DOHH2 (cell line): ENCODE data around the gene SLMAP.
A peak's percentile ranks its signal among the peaks of the same experiment; 100 is the strongest.

ENCODE experiments used
- H3F3A ChIP-seq: fragments of 200-600 bp; sonication (generic), shearing (Covaris generic); 2 replicates; pipeline ENCODE4 v1.6.0; 2016; ENCODE audit warnings: antibody characterized with exemption, mild to moderate bottlenecking; ENCODE audit not compliant: control insufficient read depth, insufficient read depth
- H3K27ac ChIP-seq: fragments of 200-600 bp; sonication (generic); 2 replicates; pipeline ENCODE4 v1.5.1; 2014; ENCODE audit warnings: low read depth, mild to moderate bottlenecking, low read length, moderate library complexity
- H3K27me3 ChIP-seq: fragments of 200-600 bp; sonication (generic); 2 replicates; pipeline ENCODE4 v1.6.1; 2014; ENCODE audit warnings: mild to moderate bottlenecking, low read length, mixed read lengths; ENCODE audit not compliant: control insufficient read depth
- H3K36me3 ChIP-seq: fragments of 200-600 bp; sonication (generic); 2 replicates; pipeline ENCODE4 v1.6.1; 2014; ENCODE audit warnings: mild to moderate bottlenecking, low read length, moderate library complexity, mixed read lengths; ENCODE audit not compliant: control insufficient read depth
- H3K4me1 ChIP-seq: fragments of 200-600 bp; sonication (generic); 2 replicates; pipeline ENCODE4 v1.6.1; 2014; ENCODE audit warnings: mild to moderate bottlenecking, low read length, mixed read lengths; ENCODE audit not compliant: control insufficient read depth
- H3K4me2 ChIP-seq: fragments of 200-600 bp; sonication (generic); 2 replicates; pipeline ENCODE4 v1.6.0; 2014; ENCODE audit warnings: mild to moderate bottlenecking, low read length, moderate library complexity
- H3K4me3 ChIP-seq: fragments of 200-600 bp; sonication (generic); 2 replicates; pipeline ENCODE4 v1.5.1; 2014; ENCODE audit warnings: mild to moderate bottlenecking, low read length, mixed read lengths
- H3K79me2 ChIP-seq: fragments of 200-600 bp; sonication (generic); 2 replicates; pipeline ENCODE4 v1.6.1; 2014; ENCODE audit warnings: mild to moderate bottlenecking, low read length, mixed read lengths; ENCODE audit not compliant: control insufficient read depth
- H3K9me2 ChIP-seq: fragments of 200-600 bp; sonication (generic); replicated peaks from 2 replicates; pipeline ENCODE4 v1.6.1; 2014; ENCODE audit warnings: mild to moderate bottlenecking, low read length, mixed read lengths; ENCODE audit not compliant: control insufficient read depth
- H3K9me3 ChIP-seq: fragments of 200-600 bp; sonication (generic); 2 replicates; pipeline ENCODE4 v1.6.1; 2014; ENCODE audit warnings: antibody characterized with exemption, low read length, mixed read lengths; ENCODE audit not compliant: control insufficient read depth, insufficient read depth
- H4K20me1 ChIP-seq: fragments of 200-600 bp; sonication (generic); 2 replicates; pipeline ENCODE4 v1.6.0; 2014; ENCODE audit warnings: low read depth, mild to moderate bottlenecking, antibody characterized with exemption, low read length, moderate library complexity; ENCODE audit not compliant: control insufficient read depth, insufficient read depth
- EZH2phosphoT487 ChIP-seq: fragments of 200-600 bp; sonication (generic); IDR thresholded peaks from 2 replicates; pipeline ENCODE4 v1.6.1; 2017; ENCODE audit warnings: borderline replicate concordance, mild to moderate bottlenecking, antibody characterized with exemption, low read length, moderate library complexity, mixed read lengths
- TF ChIP-seq, protein P1 (sequence below): fragments of 200-600 bp; sonication (generic); IDR thresholded peaks from one replicate; pipeline ENCODE4 v1.5.1; 2014; ENCODE audit warnings: antibody characterized with exemption, mild to moderate bottlenecking, low read depth, low read length; ENCODE audit not compliant: poor library complexity, severe bottlenecking

Gene SLMAP

DNA sequence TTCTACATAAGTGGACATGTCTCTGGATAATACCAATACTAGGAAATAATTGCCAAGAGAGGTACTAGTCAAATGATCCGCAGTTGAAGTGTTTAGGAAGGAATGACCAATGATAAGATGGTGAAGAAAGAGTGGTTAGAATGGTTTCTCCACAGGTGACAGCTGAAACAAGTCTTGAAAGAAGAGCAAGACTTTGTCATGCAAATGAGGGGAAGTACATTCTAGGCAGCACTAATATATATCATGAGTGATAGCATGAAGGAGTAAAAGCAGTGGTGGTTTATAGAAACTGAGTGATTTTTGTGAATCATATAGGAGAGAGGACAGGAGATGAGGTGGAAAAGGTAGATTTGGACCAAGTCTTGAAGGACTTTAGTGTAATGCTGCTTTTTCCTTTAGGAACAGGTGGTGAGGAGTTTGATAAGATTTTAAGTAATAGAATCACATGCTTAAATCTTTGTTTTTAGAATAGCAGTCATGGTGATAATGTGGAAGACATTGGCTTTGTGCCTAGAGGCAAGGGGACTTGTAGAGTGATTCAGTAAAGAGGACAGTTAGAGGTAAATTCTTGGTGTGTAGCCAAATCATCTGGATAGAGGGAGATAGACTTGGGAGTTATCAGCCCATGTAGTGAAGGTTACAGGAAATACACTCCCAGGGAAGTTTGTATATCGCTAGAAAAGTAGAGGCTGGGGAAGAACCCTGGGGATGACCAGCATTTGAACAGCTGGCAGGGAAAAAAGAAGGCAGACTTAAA is 31.9 kb downstream of the SLMAP start:
- Histone ChIP-seq H3K36me3 (no peaks in the 10 kb centered on the region; the same call in 1 of the 2 replicates), H3K27me3 (no peaks in the 10 kb centered on the region), H3F3A (peaks cover 5% of the 10 kb centered on the region; the same call in 1 of the 2 replicates), H3K27ac (no peak overlapping the region), H4K20me1 (peaks cover 6% of the 10 kb centered on the region; the same call in 1 of the 2 replicates), H3K9me2 (no peaks in the 10 kb centered on the region), H3K4me3 (no peak overlapping the region; the same call in 1 of the 2 replicates), H3K4me1 (peaks cover 19% of the 10 kb centered on the region), H3K9me3 (no peaks in the 10 kb centered on the region), H3K79me2 (peaks cover 79% of the 10 kb centered on the region), H3K4me2 (peak overlapping the region; percentile 36)
- TF ChIP-seq, protein P1, sequence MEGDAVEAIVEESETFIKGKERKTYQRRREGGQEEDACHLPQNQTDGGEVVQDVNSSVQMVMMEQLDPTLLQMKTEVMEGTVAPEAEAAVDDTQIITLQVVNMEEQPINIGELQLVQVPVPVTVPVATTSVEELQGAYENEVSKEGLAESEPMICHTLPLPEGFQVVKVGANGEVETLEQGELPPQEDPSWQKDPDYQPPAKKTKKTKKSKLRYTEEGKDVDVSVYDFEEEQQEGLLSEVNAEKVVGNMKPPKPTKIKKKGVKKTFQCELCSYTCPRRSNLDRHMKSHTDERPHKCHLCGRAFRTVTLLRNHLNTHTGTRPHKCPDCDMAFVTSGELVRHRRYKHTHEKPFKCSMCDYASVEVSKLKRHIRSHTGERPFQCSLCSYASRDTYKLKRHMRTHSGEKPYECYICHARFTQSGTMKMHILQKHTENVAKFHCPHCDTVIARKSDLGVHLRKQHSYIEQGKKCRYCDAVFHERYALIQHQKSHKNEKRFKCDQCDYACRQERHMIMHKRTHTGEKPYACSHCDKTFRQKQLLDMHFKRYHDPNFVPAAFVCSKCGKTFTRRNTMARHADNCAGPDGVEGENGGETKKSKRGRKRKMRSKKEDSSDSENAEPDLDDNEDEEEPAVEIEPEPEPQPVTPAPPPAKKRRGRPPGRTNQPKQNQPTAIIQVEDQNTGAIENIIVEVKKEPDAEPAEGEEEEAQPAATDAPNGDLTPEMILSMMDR: no peak
- TF ChIP-seq EZH2phosphoT487: no peak

DNA sequence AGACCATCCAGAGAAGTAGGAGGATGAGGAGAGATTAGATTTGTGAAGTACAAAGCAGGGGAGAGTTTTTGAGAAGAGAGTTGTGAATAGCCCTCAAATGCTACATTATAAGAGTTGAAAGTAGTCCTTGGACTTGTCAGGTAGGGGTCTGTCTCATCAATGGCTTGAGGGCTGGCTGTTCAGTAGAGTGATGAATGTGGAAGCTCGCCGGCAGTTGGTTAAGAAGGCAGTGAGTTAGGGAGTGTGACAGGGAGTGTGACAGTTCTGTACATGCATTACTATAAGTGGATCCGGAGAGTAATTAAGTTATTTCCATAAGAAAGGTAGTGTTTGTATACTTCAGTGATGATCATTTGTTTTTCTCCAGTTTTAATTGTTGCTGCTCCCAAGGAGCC is 32.5 kb downstream of the SLMAP start:
- Histone ChIP-seq H3K27me3 (no peaks in the 10 kb centered on the region), H3K9me3 (no peaks in the 10 kb centered on the region), H3K9me2 (no peaks in the 10 kb centered on the region), H4K20me1 (peaks cover 6% of the 10 kb centered on the region; the same call in 1 of the 2 replicates), H3K4me1 (peaks cover 19% of the 10 kb centered on the region), H3K36me3 (no peaks in the 10 kb centered on the region; the same call in 1 of the 2 replicates), H3F3A (peaks cover 5% of the 10 kb centered on the region; the same call in 1 of the 2 replicates), H3K27ac (no peak overlapping the region), H3K79me2 (peaks cover 79% of the 10 kb centered on the region), H3K4me2 (no peak overlapping the region; the same call in 1 of the 2 replicates), H3K4me3 (no peak overlapping the region)
- TF ChIP-seq EZH2phosphoT487: no peak
- TF ChIP-seq, protein P1: no peak

DNA sequence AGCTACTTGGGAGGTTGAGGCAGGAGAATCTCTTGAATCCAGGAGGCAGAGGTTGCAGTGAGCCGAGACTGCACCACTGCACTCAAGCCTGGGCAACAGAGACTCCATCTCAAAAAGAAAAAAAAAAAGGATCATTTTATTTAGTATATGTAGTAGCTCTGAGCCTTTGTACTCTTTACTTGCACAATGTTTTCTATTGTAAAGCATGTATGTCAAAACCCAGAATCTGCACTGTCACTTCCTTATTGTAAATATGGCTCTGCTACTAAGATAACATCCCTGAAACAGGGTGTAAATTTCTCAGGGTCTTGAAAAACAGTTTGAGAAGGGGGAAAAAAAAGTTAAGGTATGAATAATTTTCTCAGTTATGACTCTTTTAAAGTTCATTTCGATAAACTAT is 35.1 kb downstream of the SLMAP start:
- H3K9me3 ChIP-seq: no peaks in the 10 kb centered on the region
- H3K36me3 ChIP-seq: no peaks in the 10 kb centered on the region
- no peak overlapping the region for H3K27ac ChIP-seq
- no peaks in the 10 kb centered on the region; the same call in 1 of the 2 replicates for H4K20me1 ChIP-seq
- peaks cover 70% of the 10 kb centered on the region for H3K79me2 ChIP-seq
- no peak overlapping the region for H3K4me2 ChIP-seq
- TF ChIP-seq, protein P1: no peak
- no peak for TF ChIP-seq EZH2phosphoT487
- no peaks in the 10 kb centered on the region for H3K9me2 ChIP-seq
- H3K4me3 ChIP-seq: no peak overlapping the region
- peaks cover 19% of the 10 kb centered on the region for H3K4me1 ChIP-seq
- no peaks in the 10 kb centered on the region for H3K27me3 ChIP-seq
- peaks cover 5% of the 10 kb centered on the region; the same call in 1 of the 2 replicates for H3F3A ChIP-seq
